Stimulated activated CD4-positive, alpha-beta T cell treated with anti-CD3 and anti-CD28 coated beads, Interleukin-4, amount 100 ng/mL, for 24 hours (primary cell): ENCODE results near the gene MICAL2.
A peak's percentile ranks its signal among the peaks of the same experiment; 100 is the strongest.
"Not testable (repeated sequence)": the region's sequence is repeated elsewhere in the genome, so short reads cannot be mapped to it uniquely, and the experiment has no call there.

Source experiments
- DNase-seq: peaks from one replicate; pipeline ENCODE4 v3.0.0-alpha.2; 2020

The MICAL2 gene

DNA sequence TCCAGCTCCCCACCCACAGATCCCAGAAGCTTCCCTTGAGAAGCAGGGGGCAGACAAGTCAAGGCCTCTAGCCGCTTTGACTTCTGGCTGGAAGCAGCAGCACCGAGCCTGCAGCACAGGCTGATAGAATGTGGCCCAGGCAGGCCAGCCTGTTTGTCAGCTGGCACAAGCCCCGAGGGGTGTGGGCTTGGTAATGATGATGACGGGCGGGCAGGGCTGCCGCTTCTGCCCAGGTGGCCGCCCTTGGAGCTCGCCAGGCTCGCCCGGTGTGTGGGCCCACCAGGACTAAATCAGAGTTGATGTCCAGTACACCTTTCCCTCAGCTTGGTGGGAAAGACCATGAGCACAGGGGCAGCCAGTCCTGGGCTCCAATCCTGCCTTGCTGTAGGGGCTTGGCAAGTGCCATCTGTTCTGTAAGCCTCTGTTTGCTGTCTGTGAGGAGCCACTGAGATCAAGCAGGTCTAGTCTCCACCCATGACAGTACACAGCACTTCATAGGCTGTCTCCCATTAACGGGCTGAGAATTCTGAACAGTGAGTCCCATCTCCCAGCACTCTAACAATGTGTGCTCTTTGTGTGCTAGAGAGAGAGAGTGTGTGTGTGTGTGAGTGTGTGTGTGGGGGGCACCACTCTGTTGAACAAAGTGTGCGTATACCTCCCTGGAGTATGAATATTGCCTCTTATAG is 26.8 kb downstream of the MICAL2 start:
- no peak for DNase-seq

- DNase-seq, result no peak
Measured at GRCh38 chr11:12137938-12138731, 27.7 kb downstream of the MICAL2 start.

DNA sequence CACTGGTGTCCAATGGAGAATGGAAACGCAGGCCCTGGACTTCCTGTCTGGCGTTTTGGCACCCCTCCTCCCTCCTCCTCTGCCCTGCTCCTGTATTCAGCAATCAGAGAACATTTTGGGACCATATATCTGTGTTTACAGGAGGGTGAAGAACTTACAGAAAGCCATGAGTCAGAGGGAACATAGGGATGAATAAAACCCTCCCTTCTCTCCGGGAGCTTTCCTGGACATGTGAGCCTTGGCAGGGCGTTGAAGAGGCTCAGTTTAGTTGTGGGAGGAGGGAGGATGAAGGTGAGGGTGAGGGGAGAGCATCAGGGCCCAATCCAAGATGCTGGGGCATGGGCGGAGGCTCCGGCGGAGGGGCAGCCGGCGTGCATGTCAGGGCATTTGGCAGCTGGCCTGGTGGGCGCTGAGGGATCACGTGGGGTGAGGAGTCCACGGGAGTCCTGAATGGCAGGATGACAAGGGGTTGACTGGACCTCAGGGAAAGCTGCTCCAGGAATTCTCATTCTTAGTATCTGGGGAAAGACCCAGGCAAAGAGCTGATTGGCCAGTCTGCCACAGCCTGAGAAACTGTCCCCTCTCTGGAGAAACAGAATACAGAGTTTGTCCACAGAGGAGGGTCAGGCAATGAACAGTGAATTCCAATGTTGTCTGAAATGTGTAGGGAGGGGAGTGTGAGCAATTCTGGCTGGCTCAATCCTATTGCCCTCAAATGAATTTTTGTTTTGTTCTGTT is 28.9 kb downstream of the MICAL2 start:
- DNase-seq, result no peak

DNA sequence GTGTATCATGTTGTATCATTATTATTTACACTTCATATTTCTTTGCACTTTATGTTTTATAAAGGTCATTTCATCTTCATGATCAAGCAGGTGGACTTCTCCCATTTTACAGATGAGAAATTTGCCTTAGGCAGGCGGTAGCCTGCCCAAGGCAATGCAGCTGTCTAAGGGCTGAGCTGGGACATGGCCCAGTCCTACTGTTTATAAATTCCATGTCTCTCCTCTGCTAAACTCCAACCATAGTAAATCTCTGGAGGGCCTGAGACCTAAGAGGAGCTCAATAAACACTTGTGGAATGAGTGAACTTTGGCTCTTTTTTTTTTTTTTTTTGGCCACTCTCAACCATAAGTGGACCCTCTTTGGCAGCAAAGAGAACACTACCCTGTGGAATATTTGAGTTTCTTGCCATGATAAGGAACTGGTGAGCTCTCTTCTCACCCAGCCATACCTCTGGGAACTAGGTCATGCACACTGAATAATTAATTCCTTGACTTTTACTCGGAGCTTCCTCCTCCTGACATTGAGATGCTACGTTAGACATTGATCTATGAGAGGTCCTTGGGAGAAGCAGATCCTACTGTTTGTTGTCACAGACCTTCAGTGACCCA is 29.9 kb downstream of the MICAL2 start:
- DNase-seq, result no peak

DNA sequence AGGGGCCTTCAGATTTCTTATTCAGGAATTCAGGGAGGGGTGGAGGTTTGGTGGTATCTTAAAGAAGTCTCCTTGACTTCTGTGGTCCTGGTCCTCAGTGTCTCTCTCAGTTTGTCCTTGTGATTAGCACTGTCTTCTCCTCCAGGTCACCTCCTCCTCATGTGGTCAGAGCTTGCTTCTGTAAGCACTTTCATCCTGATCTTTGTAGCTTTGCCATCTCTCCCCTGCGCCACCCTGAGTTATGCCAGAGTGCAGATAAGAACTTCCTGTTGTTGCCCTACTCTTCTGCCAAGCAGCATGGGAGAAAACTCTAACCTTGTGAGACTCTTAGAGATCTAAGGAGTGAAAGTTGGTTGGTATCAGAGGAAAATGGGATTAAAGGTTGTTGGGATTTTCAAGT is 30.9 kb downstream of the MICAL2 start:
- DNase-seq, result no peak

DNA sequence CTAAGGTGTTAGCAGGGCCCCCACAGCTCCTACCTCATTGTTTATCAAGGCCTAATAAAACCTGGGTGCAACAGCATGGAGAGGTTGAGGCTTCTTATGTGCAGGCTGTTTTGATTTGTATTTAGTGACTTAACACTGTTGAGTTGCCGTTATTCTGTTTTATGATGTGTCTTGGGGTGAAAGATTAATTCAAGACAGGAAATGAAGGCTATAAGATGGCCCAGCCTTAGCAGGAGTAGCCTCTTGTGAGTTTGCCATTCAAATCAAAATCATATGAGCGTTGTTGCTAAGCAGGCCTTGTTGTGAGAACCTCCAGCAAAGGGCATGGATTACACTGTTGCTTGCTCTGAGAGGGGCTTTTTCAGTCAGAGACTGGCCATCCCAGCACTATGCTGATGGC is 31.8 kb downstream of the MICAL2 start:
- DNase-seq, result no peak

DNA sequence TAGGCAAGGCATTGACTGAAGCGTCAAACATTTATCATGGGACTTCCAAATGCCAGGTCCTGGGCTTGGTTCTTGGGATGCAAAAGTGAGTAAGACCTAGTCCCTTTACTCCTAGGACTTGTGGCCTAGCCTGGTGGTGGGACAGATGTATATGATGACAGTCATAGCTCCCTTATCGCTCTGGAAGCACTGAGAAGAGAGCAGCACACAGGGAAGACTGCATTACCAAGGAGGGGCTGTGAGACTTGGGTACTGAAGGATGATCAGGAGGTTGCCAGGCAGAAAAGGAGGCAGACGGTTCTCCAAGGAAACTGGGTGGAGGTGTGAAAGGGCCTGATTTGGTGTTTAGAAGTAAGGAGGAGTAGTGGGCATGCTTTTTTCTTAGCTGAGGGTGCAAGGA is 32.5 kb downstream of the MICAL2 start:
- no peak for DNase-seq

DNA sequence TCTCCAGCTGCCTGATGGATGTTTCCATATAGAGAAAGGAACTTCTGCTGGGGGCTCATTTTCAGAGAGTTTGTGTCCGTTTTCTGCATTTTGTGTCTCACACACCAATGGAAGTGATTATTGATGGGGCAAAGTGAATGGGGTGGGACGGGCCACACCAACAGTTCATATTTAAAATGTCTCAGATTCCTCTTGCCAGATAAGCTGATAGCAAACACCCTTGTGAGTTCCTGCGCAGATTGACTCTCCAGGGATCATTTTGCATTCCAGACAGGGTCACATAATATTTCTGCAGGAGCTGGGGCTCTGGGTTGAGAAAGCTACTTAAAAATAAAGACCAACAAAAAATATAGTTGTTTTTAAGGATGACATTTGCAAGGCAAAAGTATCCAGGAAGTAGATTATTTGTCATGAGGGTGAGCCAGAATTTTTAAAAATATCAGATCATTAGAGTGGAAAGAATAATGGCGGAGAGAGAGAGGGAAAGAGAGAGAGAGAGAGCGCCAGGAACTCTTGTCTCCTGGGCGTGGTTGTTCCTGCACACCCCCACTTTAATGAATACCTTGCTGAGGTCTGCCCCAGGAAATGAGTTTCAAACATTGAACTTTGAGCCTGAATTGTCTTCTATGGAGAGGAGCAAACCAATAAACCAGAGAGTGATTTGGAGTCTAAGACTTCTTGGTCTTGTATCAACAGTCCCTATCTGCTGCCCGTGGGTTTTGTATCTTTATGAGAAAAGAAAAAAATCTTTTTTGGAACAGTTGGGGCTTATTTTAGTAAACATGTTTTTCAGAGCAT is 33.3 kb downstream of the MICAL2 start:
- no peak for DNase-seq

DNA sequence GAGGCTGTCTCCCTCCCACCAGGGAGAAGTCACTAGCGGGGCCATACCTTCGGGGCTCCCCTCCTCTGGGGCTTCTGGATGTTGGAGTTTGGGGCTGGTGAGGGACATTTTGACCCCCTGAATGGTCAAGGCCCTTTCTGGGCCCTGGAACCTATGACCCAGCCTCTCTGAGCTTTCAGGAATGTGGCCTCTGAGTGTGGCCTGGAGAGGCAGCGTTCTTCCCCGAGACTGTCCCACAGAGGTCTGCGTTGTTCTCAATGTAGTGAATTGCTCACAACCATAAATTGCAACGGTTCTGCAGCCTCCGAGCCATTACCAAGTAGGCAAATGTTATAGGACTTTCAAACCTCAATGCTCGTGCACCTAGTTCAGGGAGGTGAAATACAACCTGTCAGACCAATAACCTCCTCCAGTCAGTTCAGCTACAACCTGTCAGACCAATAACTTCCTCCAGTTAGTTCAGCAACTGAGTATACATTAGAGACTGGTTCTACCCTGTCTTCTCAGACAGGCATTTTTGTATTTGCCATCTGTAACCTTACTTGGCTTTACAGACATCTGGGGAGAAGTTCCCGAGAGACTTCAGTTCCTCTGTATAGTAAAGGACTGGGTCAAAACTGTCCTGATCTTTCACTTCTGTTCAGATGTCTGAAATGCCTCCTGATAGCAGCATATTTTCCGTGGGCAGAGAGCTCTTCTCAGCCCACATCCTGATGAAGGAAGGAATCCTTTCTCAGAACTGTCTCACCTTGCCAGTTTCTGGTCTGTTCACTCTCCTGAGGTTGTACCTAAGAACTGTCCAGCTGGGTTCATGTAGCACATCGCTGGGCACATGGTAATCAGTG is 34.2 kb downstream of the MICAL2 start:
- DNase-seq, result no peak

GRCh38 chr11:12146678-12147077 is 36.3 kb downstream of the MICAL2 start:
- DNase-seq, result not testable (repeated sequence)

DNA sequence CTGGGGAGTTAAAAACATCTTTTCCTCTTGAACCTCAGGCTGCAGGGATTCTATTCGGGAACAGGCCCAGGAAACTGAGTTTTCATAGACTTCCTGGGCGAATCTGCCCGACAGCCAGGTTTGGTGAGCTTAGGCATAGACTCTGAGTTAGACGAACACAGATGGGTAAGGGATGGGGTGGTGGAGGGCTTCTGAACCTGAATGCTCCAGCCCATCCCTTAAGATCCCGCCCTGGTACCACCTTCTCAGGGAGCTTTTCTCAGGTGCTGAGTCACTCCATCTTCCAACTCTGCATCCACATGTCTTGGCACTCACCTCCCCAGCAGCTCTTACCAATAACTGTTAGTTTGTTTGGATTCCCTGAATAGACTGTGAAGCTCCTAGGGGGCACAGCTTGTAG is 37.4 kb downstream of the MICAL2 start:
- DNase-seq, result no peak

GRCh38 chr11:12148466-12148865 is 38.1 kb downstream of the MICAL2 start:
- DNase-seq, result no peak

GRCh38 chr11:12148882-12149281 is 38.5 kb downstream of the MICAL2 start:
- DNase-seq, result no peak

- peak; percentile 67 for DNase-seq
Measured at GRCh38 chr11:12149672-12150225, 39.4 kb downstream of the MICAL2 start.

DNA sequence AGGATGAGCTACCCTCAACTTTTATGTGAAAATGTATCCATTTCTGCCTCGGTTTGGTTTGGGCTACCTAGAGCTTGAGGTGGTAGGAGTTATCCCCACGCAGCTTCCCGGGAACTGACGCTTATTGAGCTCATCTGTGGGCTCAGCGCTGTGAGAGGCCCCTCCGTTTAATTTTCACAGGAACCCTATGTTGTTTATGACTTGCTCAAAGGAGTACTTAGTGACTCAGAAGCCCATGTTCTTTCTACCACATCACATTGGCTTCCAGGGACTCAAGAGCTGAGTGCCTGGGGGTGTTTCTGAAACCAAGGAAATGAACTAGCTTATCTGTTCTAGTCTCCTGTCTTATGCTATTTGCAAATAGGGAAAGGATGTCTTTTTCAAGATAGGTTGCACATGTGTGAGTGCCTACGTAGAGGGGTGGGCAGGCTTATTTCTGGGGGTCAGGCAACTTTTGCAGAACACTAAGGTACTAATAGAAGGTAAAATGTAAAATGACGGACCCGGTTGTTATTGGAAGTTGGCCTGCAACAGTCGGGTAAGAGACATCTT is 40.5 kb downstream of the MICAL2 start:
- DNase-seq, result peak; percentile 71

DNA sequence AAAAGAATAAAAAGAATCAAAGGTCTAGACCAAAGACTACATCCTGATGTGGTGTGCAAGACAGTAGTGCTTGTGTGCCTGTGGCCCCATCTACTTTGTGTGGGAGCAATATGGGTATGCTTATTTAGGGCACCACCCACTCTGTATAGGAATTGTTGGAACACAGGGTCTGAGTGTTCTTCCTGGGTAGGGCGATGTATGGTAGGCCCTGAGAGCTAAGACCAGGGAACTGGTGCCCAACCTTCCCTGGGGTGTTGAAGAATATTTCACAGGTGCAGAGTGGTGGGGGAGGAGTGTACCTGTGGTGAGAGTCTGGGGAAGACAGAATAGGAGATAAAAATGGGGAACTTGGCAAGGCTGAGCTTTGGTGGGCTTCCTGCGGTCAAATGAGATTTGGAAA is 41.9 kb downstream of the MICAL2 start:
- no peak for DNase-seq

- no peak for DNase-seq
Measured at GRCh38 chr11:12154871-12155668, 44.7 kb downstream of the MICAL2 start.

DNA sequence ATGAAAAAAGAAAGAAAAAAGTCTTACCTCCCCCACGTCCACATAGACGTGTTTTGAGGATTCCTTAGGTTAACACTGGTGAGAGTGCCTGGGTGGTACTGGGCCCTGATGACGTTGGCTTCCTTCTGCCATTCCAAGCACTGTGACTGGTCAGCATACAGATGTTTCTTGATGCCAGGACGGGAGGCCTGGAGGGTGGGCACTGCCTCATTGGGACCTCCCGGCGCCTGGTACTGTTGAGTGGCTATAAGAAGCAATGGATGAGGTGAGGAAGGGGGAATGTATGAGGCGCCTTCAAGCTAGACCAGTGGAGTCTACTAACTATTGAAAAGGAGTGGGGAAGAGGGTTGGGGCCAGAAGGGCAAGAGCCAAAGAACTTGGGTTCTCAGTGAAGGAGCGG is 45.3 kb downstream of the MICAL2 start:
- DNase-seq, result no peak

GRCh38 chr11:12156301-12157140 is 46.1 kb downstream of the MICAL2 start:
- DNase-seq, result no peak
